Aortic smooth muscle cell (primary cell): Measurements from ENCODE around the gene TBX22. TPM values are rescaled to one million over a fixed set of nuclear protein-coding genes. Genes with fewer than 3 reads are reported as not detected.

Experiments
- total RNA-seq: library from RNA; depleted of rRNA; stranded (reverse); fragments of >200 nt; gene quantifications from 2 replicates; pipeline ENCODE4 v1.2.3, GENCODE V29; 2014

The TBX22 gene
- total RNA-seq, result not detected in 2 replicates

GRCh38 chrX:80014141-80014940 lies at the start of gene TBX22:
TSS of gene TBX22 (plus strand) at chrX:80014753. CDS start at chrX:80022270, 7,517 bp downstream.

